HG02885 (cell line): ENCODE data around the gene CLIC3.
"Not testable (repeated sequence)": the region's sequence is repeated elsewhere in the genome, so short reads cannot be mapped to it uniquely, and the experiment has no call there.

Source experiments
- ATAC-seq: cut with Tn5 transposase; IDR thresholded peaks from one replicate; pipeline ENCODE4 v1.9.1; 2021; ENCODE audit warnings: mild to moderate bottlenecking; ENCODE audit not compliant: unreplicated experiment, poor library complexity

The CLIC3 gene

GRCh38 chr9:137006116-137007003 is 10.0 kb upstream of the CLIC3 start:
- ATAC-seq: no peak

GRCh38 chr9:137004285-137004684 is 7.9 kb upstream of the CLIC3 start:
- ATAC-seq: not testable (repeated sequence)

- ATAC-seq: no peak
Measured at GRCh38 chr9:137002646-137003041, 6.3 kb upstream of the CLIC3 start.

- ATAC-seq: no peak
Measured at GRCh38 chr9:137001857-137002645, 5.7 kb upstream of the CLIC3 start.

- peak; percentile 69 for ATAC-seq
Measured at GRCh38 chr9:137000177-137000930, 4.0 kb upstream of the CLIC3 start.

GRCh38 chr9:136997830-136998234 is 1.5 kb upstream of the CLIC3 start:
- ATAC-seq: no peak

- no peak for ATAC-seq
Measured at GRCh38 chr9:136997371-136997770, 1.0 kb upstream of the CLIC3 start.

- no peak for ATAC-seq
Measured at GRCh38 chr9:136995772-136996311, 526 bp downstream of the CLIC3 start.

- ATAC-seq: no peak
Measured at GRCh38 chr9:136995362-136995761, 1.0 kb downstream of the CLIC3 start.

- ATAC-seq: no peak
Measured at GRCh38 chr9:136994888-136995230, 1.5 kb downstream of the CLIC3 start.

- no peak for ATAC-seq
Measured at GRCh38 chr9:136994180-136994887, 2.0 kb downstream of the CLIC3 start.

GRCh38 chr9:136992819-136993369 is 3.5 kb downstream of the CLIC3 start:
- ATAC-seq: no peak

GRCh38 chr9:136991993-136992818 is 4.2 kb downstream of the CLIC3 start, which contains the start of gene PAXX:
PAXX (plus strand) TSS chr9:136992422; CDS start chr9:136992444, 22 bp downstream.
- ATAC-seq: peak; percentile 92

- ATAC-seq: no peak
Measured at GRCh38 chr9:136990242-136990911, 6.0 kb downstream of the CLIC3 start.

GRCh38 chr9:136988872-136989271 is 7.5 kb downstream of the CLIC3 start:
- ATAC-seq: no peak

- ATAC-seq: no peak
Measured at GRCh38 chr9:136985853-136986252, 10.5 kb downstream of the CLIC3 start.

- no peak for ATAC-seq
Measured at GRCh38 chr9:136985027-136985602, 11.3 kb downstream of the CLIC3 start.
